CD4-positive, alpha-beta T cell treated with Interleukin-2 at 100 ng/mL for 4 hours (primary cell): Measurements from ENCODE around the gene U2AF2.
"Not testable (repeated sequence)": the region's sequence is repeated elsewhere in the genome, so short reads cannot be mapped to it uniquely, and the experiment has no call there.

Experiments
- DNase-seq: peaks from one replicate; pipeline ENCODE4 v3.0.0-alpha.2; 2020; ENCODE audit warnings: low spot score

U2AF2 gene

DNA sequence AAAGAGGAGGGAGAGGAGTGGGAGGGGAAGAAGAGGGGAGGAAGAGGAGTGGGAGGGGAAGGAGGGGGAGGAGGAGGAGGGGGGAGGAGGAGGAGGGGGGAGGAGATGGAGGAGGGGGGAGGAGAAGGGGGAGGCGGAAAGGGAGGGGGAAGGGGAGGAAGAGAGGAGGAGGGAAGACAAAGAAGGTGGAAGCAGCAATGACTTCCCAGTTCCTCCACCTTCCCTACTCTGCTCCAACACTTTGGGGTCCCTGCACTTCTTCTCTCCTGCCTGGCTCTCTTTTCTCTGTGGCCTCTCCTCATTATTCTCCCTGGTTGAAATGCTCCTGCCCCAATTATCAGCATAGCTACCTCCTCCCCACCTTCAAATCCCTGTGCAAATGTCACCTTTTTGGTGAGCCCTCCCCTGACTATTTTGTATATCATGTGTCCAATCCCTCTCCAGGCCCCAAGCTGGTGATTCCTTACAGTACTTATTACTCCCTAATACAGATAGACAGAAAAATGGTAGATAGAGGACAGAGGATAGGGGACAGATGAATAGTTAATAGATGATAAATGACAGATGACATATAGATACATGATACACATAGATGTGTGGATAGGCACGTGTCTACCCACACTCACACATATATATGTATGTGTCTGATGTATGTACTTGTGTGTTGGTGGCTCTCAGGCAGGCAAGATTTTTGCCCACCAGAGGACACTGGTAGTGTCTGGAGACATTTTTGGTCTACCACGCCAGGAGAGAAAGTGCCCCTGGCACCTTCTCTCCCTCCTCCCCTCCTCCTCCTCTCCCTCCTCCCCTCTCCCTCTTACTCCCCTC lies 58.2 kb downstream of the U2AF2 start:
- no peak for DNase-seq

DNA sequence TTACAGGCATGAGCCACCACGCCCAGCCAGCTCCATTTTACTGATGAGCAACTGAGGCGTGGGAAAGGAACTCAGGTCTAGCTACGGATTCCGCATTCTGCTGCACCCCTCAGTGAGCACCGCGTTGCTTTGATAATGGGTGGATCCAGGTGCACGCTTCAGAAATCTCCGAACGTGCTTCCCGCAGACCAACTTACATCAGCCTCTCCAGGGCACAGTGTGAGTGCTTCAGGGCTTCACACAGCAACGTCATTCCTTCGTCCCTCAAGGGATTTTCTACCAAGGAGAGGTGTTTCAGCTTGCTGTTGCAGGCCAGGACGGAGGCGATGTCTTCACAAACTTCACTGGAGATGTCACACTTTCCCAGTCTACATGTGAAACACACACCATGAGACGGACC lies 61.7 kb downstream of the U2AF2 start:
- DNase-seq, result no peak

DNA sequence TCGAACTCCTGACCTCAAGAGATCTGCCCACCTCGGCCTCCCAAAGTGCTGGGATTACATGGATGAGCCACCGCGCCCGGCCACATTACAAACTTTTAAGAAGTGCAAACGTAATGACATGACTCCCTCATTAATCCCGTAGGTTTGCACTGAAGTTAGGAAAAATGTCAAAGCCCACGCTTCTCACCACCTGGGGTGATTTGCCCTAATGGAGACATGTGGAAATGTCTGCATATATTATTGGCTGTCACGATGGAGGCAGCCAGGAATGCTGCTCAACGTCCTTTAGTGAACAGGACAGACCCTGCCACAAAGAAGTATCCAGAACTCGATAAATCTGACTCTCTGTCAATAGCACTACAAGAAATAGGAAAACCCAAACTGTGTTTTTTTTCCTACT lies 62.4 kb downstream of the U2AF2 start:
- no peak for DNase-seq

DNA sequence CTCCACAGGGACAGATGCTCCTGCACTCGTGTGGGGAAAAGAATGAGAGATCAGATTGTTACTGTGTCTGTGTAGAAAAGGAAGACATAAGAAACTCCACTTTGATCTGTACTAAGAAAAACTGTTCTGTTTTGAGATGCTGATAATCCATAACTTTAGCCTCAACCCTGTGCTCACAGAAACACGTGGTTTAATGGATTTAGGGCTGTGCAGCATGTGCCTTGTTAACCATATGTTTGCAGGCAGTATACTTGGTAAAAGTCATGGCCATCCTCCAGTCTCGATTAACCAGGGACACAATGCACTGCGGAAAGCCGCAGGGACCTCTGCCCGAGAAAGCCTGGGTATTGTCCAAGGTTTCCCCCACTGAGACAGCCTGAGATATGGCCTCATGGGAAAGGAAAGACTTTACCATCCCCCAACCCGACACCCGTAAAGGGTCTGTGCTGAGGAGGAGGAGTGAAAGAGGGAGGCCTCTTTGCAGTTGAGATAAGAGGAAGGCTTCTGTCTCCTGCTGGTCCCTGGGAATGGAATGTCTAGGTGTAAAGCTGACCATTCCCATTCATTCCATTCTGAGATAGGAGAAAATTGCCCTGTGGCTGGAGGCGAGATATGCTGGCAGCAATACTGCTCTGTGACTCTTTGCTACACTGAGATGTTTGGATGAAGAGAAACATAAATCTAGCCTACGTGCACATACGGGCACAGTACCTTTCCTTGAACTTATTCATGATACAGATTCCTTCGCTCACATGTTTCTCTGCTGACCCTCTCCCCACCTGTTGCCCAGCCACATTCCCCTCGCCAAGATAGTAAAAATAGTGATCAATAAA lies 63.3 kb downstream of the U2AF2 start:
- not testable (repeated sequence) for DNase-seq

DNA sequence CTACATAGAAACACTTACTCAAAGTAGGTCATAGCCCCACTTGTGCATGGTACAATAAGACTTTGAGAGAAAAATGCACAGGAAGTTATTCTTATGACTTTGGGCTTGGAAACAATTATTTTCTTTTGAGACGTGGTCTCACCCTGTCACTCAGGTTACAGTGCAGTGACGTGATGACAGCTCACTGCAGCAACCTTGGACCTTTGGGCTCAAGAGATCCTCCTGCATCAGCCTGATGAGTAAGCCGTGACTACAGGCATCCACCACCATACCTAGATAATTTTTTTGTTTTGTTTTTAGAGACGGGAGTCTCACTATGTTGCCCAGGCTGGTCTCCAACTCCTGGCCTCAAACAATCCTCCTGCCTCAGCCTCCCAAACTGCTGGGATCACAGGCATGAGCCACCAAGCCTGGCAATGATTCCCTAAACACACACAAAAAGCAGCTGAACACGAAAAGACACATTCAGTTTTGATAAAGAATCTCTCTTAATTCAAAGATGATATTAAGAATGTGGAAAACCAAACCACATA lies 65.4 kb downstream of the U2AF2 start:
- no peak for DNase-seq

DNA sequence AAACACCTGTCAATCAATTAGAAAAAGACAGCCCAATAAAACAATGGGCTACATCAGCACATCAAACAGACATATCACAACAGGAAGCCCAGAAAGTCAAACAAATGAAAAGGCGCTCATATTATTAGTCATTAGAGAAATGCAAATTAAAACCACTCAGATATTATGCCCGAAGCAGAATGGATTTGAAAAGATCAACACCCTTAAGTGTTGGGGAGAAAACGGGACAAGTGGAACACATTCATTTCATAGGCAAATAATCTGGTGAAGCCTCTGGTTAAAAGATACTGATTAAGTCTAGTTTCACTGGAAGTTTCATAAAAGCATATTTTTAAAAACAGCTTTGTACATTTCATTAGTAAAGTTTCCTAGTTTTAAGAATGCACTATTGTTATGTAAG lies 66.0 kb downstream of the U2AF2 start:
- DNase-seq, result no peak

DNA sequence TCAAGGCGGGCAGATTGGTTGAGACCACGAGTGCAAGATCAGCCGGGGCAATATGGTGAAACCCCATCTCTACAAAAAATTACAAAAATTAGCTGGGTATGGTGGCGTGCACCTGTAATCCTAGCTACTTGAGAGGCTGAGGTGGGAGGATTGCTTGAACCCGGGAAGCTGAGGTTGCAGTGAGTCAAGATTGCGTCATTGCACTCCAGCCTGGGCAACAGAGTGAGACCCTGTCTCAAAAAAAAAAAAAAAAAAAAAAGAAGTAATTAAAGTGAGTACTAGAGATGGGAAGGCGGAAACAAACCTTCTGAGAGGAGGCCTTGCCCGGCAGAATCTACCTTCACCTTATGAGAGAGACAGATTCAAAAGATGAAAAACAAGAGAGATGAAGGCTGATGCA lies 68.7 kb downstream of the U2AF2 start:
- DNase-seq, result no peak
